ENCODE data around the gene EPSTI1. TPM values are rescaled to one million over a fixed set of nuclear protein-coding genes. Genes with fewer than 3 reads are reported as not detected.

EPSTI1 gene
- total and polyA plus RNA-seq, 10 of the 15 experiments (the other 5 are each of a cell fraction or from before 2014, with no cell fraction given), result 4.7 to 32.0 (median 24.2) TPM

- TF ChIP-seq ELK1 (IDR thresholded peaks at IDR 0.05; ENCODE audit: low read depth, low read length) (no peak), ZNF687 (IDR thresholded peaks at IDR 0.05) (no peak), EZH2 (IDR thresholded peaks at IDR 0.05; ENCODE audit: borderline replicate concordance, control insufficient read depth, low read depth, low read length) (no peak), ESRRA (IDR thresholded peaks at IDR 0.05; ENCODE audit: low read length) (no peak), NRF1 (conservative IDR thresholded peaks at IDR 0.05; ENCODE audit: low read depth, low read length) (no peak), MXI1 (IDR thresholded peaks at IDR 0.05; ENCODE audit: low read depth, low read length) (no peak)
Observed at GRCh38 chr13:42892760-42893159, 99.3 kb downstream of the EPSTI1 start (continued).

GRCh38 chr13:42891591-42891990 is 100.5 kb downstream of the EPSTI1 start:
- no peaks in the 10 kb centered on the region for H3K27me3 ChIP-seq (replicated peaks in 1 of 2; ENCODE audit: control insufficient read depth in 2 of 2, insufficient read depth in 2 of 2, low read length in 1 of 2)
- WGBS (ENCODE audit: insufficient coverage, insufficient replicate concordance, low lambda C conversion rate, missing lambda C conversion rate), result 99% methylated on average over 3 of the region's 3 CpGs
- ChIA-PET RAD21 (ENCODE audit: unreplicated experiment) (no interaction called here), CTCF (no interaction called here), SMC1A (ENCODE audit: uncharacterized antibody, unreplicated experiment) (no interaction called here), POLR2A (no interaction called here)
- no peaks in the 10 kb centered on the region for H3K9me3 ChIP-seq (replicated peaks; ENCODE audit: control insufficient read depth, insufficient read depth, low read length)
- H3K9ac ChIP-seq (ENCODE audit: control insufficient read depth, insufficient read depth, low read length), result no peak overlapping the region
- no peaks in the 10 kb centered on the region for H3K4me1 ChIP-seq (ENCODE audit: control insufficient read depth, insufficient read depth, low read length)
- peaks cover 0 to 25% of the 10 kb centered on the region in 2 experiments; a peak in 3 of 4 replicates for H3K36me3 ChIP-seq (ENCODE audit: control insufficient read depth in 2 of 2, insufficient read depth in 2 of 2, low read length in 1 of 2)
- no TSS peak for BruUV-seq (replicated peaks)
- H2AFZ ChIP-seq (ENCODE audit: control insufficient read depth, low read depth, low read length), result no peak overlapping the region
- ATAC-seq (no peak), DNase-seq (ENCODE audit: low read depth, low spot score) (no peak), FAIRE-seq (no peak)
- in situ Hi-C loops (cut with MboI) (no loop called here), intact Hi-C loops (cut with micrococcal nuclease; ENCODE audit: unreplicated experiment) (no loop called here)
- H3K4me2 ChIP-seq (ENCODE audit: control insufficient read depth, insufficient read depth), result no peak overlapping the region
- no peaks in the 10 kb centered on the region for H4K20me1 ChIP-seq (ENCODE audit: control insufficient read depth, insufficient read depth)
- H3K27ac ChIP-seq (ENCODE audit: control insufficient read depth, insufficient read depth), result no peak overlapping the region
- no peak overlapping the region for H3K4me3 ChIP-seq
- H3K79me2 ChIP-seq (ENCODE audit: control insufficient read depth, insufficient read depth, low read length), result no peaks in the 10 kb centered on the region
- TF ChIP-seq ATF7 (IDR thresholded peaks at IDR 0.05; ENCODE audit: low read depth) (no peak), HDGF (IDR thresholded peaks at IDR 0.05) (no peak), EED (IDR thresholded peaks at IDR 0.05; ENCODE audit: low read depth) (no peak), MYC (IDR thresholded peaks at IDR 0.05; ENCODE audit: insufficient read depth, insufficient read length, insufficient replicate concordance, low read length, severe bottlenecking) (no peak), CUX1 (IDR thresholded peaks at IDR 0.05; ENCODE audit: insufficient replicate concordance, low read depth, low read length) (no peak), YBX1 (IDR thresholded peaks at IDR 0.05) (no peak), RBBP5 (conservative IDR thresholded peaks at IDR 0.05) (no peak)

Measured in GM12878 (cell line).